HG02623 (cell line): ENCODE data around the gene FRZB.
"Not testable (repeated sequence)": the region's sequence is repeated elsewhere in the genome, so short reads cannot be mapped to it uniquely, and the experiment has no call there.

Experiments
- ATAC-seq: cut with Tn5 transposase; IDR thresholded peaks from one replicate; pipeline ENCODE4 v1.9.1; 2021; ENCODE audit warnings: moderate library complexity; ENCODE audit not compliant: unreplicated experiment

The FRZB gene

GRCh38 chr2:182890773-182891378, 24.4 kb upstream of the FRZB start:
- no peak for ATAC-seq

- no peak for ATAC-seq
These were observed 23.9 kb upstream of the FRZB start for GRCh38 chr2:182890305-182890704.

GRCh38 chr2:182887753-182888415, 21.4 kb upstream of the FRZB start:
- ATAC-seq: no peak

GRCh38 chr2:182887093-182887492, 20.7 kb upstream of the FRZB start:
- ATAC-seq: no peak

- ATAC-seq: no peak
These were observed 19.3 kb upstream of the FRZB start for GRCh38 chr2:182885771-182886170.

- ATAC-seq: no peak
These were observed 17.0 kb upstream of the FRZB start for GRCh38 chr2:182883451-182883850.

GRCh38 chr2:182880100-182880499, 13.7 kb upstream of the FRZB start:
- not testable (repeated sequence) for ATAC-seq

- not testable (repeated sequence) for ATAC-seq
These were observed 10.2 kb upstream of the FRZB start for GRCh38 chr2:182876653-182877052.

GRCh38 chr2:182870227-182870626, 3.8 kb upstream of the FRZB start:
- no peak for ATAC-seq

GRCh38 chr2:182868054-182868796, 1.8 kb upstream of the FRZB start:
- ATAC-seq: no peak

GRCh38 chr2:182867426-182868053, 1.1 kb upstream of the FRZB start:
- no peak for ATAC-seq

GRCh38 chr2:182866095-182866460, 359 bp downstream of the FRZB start:
- no peak for ATAC-seq

- no peak for ATAC-seq
These were observed 1.4 kb downstream of the FRZB start for GRCh38 chr2:182864949-182865570.

- ATAC-seq: no peak
These were observed 2.8 kb downstream of the FRZB start for GRCh38 chr2:182863642-182864041.

GRCh38 chr2:182862091-182862490, 4.3 kb downstream of the FRZB start:
- ATAC-seq: no peak

- no peak for ATAC-seq
These were observed 5.6 kb downstream of the FRZB start for GRCh38 chr2:182860858-182861257.

- ATAC-seq: no peak
These were observed 7.8 kb downstream of the FRZB start for GRCh38 chr2:182858671-182859070.

GRCh38 chr2:182855376-182855775, 11.1 kb downstream of the FRZB start:
- no peak for ATAC-seq

- ATAC-seq: no peak
These were observed 11.9 kb downstream of the FRZB start for GRCh38 chr2:182854375-182855105.

- no peak for ATAC-seq
These were observed 13.6 kb downstream of the FRZB start for GRCh38 chr2:182852801-182853200.

GRCh38 chr2:182852090-182852489, 14.3 kb downstream of the FRZB start:
- no peak for ATAC-seq
